Measurements from ENCODE around the gene EIF4G3. TPM values are rescaled to one million over a fixed set of nuclear protein-coding genes. Genes with fewer than 3 reads are reported as not detected.

The EIF4G3 gene
- total RNA-seq, 1 experiment from 2014 or later = 87.6 TPM

GRCh38 chr1:20932437-20932977 lies 244.2 kb downstream of the EIF4G3 start:
- Mint-ChIP-seq H3K36me3 (ENCODE audit: insufficient read depth, unreplicated experiment) (peaks cover 21% of the 10 kb centered on the region), H3K9me3 (ENCODE audit: unreplicated experiment) (no peaks in the 10 kb centered on the region), H3K27ac (ENCODE audit: low read depth, unreplicated experiment) (no peak overlapping the region), H3K27me3 (ENCODE audit: insufficient read depth, unreplicated experiment) (no peaks in the 10 kb centered on the region), H3K4me1 (ENCODE audit: insufficient read depth, unreplicated experiment) (no peaks in the 10 kb centered on the region), H3K4me3 (ENCODE audit: unreplicated experiment) (no peak overlapping the region)
- no peak for DNase-seq (ENCODE audit: unreplicated experiment)
- no TSS peak for BruUV-seq (replicated peaks)
- no peak for TF ChIP-seq CTCF (IDR thresholded peaks at IDR 0.05; ENCODE audit: unreplicated experiment)
- ChIA-PET POLR2A (interaction anchor here (0.6 kb wide), 1 partner anchor 11 kb away, joined by 3 read pairs; no protein-coding TSS in a partner anchor), CTCF (interaction anchor here (1.5 kb wide), 1 partner anchor 263 kb away, joined by 4 read pairs; no protein-coding TSS in a partner anchor)
- intact Hi-C loops (cut with micrococcal nuclease) = no loop called here

GRCh38 chr1:20931930-20932436 lies 244.7 kb downstream of the EIF4G3 start:
- H3K4me3 Mint-ChIP-seq (ENCODE audit: unreplicated experiment) = no peak overlapping the region
- no peaks in the 10 kb centered on the region for H3K4me1 Mint-ChIP-seq (ENCODE audit: insufficient read depth, unreplicated experiment)
- no peaks in the 10 kb centered on the region for H3K27me3 Mint-ChIP-seq (ENCODE audit: insufficient read depth, unreplicated experiment)
- intact Hi-C loops (cut with micrococcal nuclease) = no loop called here
- H3K36me3 Mint-ChIP-seq (ENCODE audit: insufficient read depth, unreplicated experiment) = peaks cover 21% of the 10 kb centered on the region
- H3K27ac Mint-ChIP-seq (ENCODE audit: low read depth, unreplicated experiment) = no peak overlapping the region
- no peaks in the 10 kb centered on the region for H3K9me3 Mint-ChIP-seq (ENCODE audit: unreplicated experiment)
- no peak for DNase-seq (ENCODE audit: unreplicated experiment)
- ChIA-PET CTCF (interaction anchor here (1.5 kb wide), 1 partner anchor 263 kb away, joined by 4 read pairs; no protein-coding TSS in a partner anchor), POLR2A (interaction anchor here (0.6 kb wide), 1 partner anchor 10 kb away, joined by 3 read pairs; no protein-coding TSS in a partner anchor)
- TF ChIP-seq CTCF (IDR thresholded peaks at IDR 0.05; ENCODE audit: unreplicated experiment) = no peak
- BruUV-seq (replicated peaks) = no TSS peak

- H3K27ac Mint-ChIP-seq (ENCODE audit: low read depth, unreplicated experiment) = no peak overlapping the region
- DNase-seq (ENCODE audit: unreplicated experiment) = no peak
- ChIA-PET POLR2A (interaction anchor here (0.7 to 0.8 kb wide), 2 partner anchors 14 to 1405 kb away, joined by 3 read pairs; no protein-coding TSS in a partner anchor), CTCF (interaction anchor here (0.6 to 1.2 kb wide), 2 partner anchors 11 to 260 kb away, joined by 3 to 4 read pairs; no protein-coding TSS in a partner anchor)
- no TSS peak for BruUV-seq (replicated peaks)
- no peaks in the 10 kb centered on the region for H3K9me3 Mint-ChIP-seq (ENCODE audit: unreplicated experiment)
- intact Hi-C loops (cut with micrococcal nuclease) = no loop called here
- no peaks in the 10 kb centered on the region for H3K27me3 Mint-ChIP-seq (ENCODE audit: insufficient read depth, unreplicated experiment)
- no peaks in the 10 kb centered on the region for H3K4me1 Mint-ChIP-seq (ENCODE audit: insufficient read depth, unreplicated experiment)
- H3K36me3 Mint-ChIP-seq (ENCODE audit: insufficient read depth, unreplicated experiment) = peaks cover 14% of the 10 kb centered on the region
- H3K4me3 Mint-ChIP-seq (ENCODE audit: unreplicated experiment) = no peak overlapping the region
- no peak for TF ChIP-seq CTCF (IDR thresholded peaks at IDR 0.05; ENCODE audit: unreplicated experiment)
Observed at GRCh38 chr1:20930427-20930826, 246.3 kb downstream of the EIF4G3 start.

- intact Hi-C loops (cut with micrococcal nuclease) = no loop called here
- no peak overlapping the region for H3K4me3 Mint-ChIP-seq (ENCODE audit: unreplicated experiment)
- no peak for DNase-seq (ENCODE audit: unreplicated experiment)
- H3K9me3 Mint-ChIP-seq (ENCODE audit: unreplicated experiment) = no peaks in the 10 kb centered on the region
- CTCF ChIA-PET = interaction anchor here (0.6 to 1.2 kb wide), 2 partner anchors 268 to 1073 kb away, joined by 3 to 4 read pairs; partner anchors contain the start of gene CELA3A
- no peak overlapping the region for H3K27ac Mint-ChIP-seq (ENCODE audit: low read depth, unreplicated experiment)
- POLR2A ChIA-PET = no interaction called here
- no TSS peak for BruUV-seq (replicated peaks)
- peaks cover 15% of the 10 kb centered on the region for H3K36me3 Mint-ChIP-seq (ENCODE audit: insufficient read depth, unreplicated experiment)
- no peaks in the 10 kb centered on the region for H3K4me1 Mint-ChIP-seq (ENCODE audit: insufficient read depth, unreplicated experiment)
- no peaks in the 10 kb centered on the region for H3K27me3 Mint-ChIP-seq (ENCODE audit: insufficient read depth, unreplicated experiment)
- no peak for TF ChIP-seq CTCF (IDR thresholded peaks at IDR 0.05; ENCODE audit: unreplicated experiment)
Observed at GRCh38 chr1:20928146-20928545, 248.6 kb downstream of the EIF4G3 start.

All from MCF 10A (cell line).